Neutrophil (primary cell): ENCODE data around the gene PPL.

ENCODE experiments used
- H3K27ac ChIP-seq: fragments of 200-600 bp; sonication (generic); 2 replicates; pipeline ENCODE4 v1.5.1; 2016; ENCODE audit warnings: mild to moderate bottlenecking, moderate library complexity
- H3K27me3 ChIP-seq: fragments of 200-600 bp; sonication (generic); 2 replicates; pipeline ENCODE4 v1.6.0; 2016; ENCODE audit warnings: mild to moderate bottlenecking
- H3K36me3 ChIP-seq: fragments of 200-600 bp; sonication (generic); 2 replicates; pipeline ENCODE4 v1.5.1; 2017
- H3K4me1 ChIP-seq, 2 experiments: fragments of 200-600 bp in 1 of 2; sonication (generic) in 1 of 2; 1 replicate in 1 of 2; 2 replicates in 1 of 2; pipeline versions ENCODE4 v1.5.1 to v1.6.1; 2013 to 2016; ENCODE audit warnings: low read depth in 1 of 2, low read length in 1 of 2, mild to moderate bottlenecking in 1 of 2, moderate library complexity in 1 of 2; ENCODE audit not compliant: control insufficient read depth in 1 of 2, insufficient read depth in 1 of 2
- H3K4me3 ChIP-seq, 2 experiments: fragments of 200-600 bp in 1 of 2; sonication (generic) in 1 of 2; 1 replicate in 1 of 2; 2 replicates in 1 of 2; pipeline ENCODE4 v1.5.1; 2013 to 2016; ENCODE audit warnings: low read depth in 1 of 2, low read length in 1 of 2, mild to moderate bottlenecking in 1 of 2, moderate library complexity in 1 of 2
- H3K9me3 ChIP-seq: fragments of 200-600 bp; sonication (generic); 2 replicates; pipeline ENCODE4 v1.5.1; 2016
- CTCF ChIP-seq: fragments of 200-600 bp; sonication (generic); IDR thresholded peaks from 2 replicates; pipeline ENCODE4 v1.5.1; 2016; ENCODE audit warnings: antibody characterized with exemption

Gene PPL

GRCh38 chr16:4936991-4937781 is at the start of gene PPL:
Gene PPL, minus strand, starts transcription at chr16:4937148. Its CDS starts 103 bp downstream, at chr16:4937045.
- H3K4me1 ChIP-seq, result peaks cover 15 to 16% of the 10 kb centered on the region in 2 experiments
- peaks cover 92% of the 10 kb centered on the region for H3K27me3 ChIP-seq
- H3K4me3 ChIP-seq, result peak within 1 kb of the TSS; percentile 57 to 66
- H3K9me3 ChIP-seq, result no peaks in the 10 kb centered on the region
- TF ChIP-seq CTCF, result no peak
- H3K27ac ChIP-seq, result no peak within 1 kb of the TSS
- no peaks in the 10 kb centered on the region for H3K36me3 ChIP-seq

- H3K4me3 ChIP-seq, result no peak overlapping the region
- no peaks in the 10 kb centered on the region for H3K4me1 ChIP-seq
- H3K27ac ChIP-seq, result no peak overlapping the region
- no peaks in the 10 kb centered on the region for H3K9me3 ChIP-seq
- peaks cover 85% of the 10 kb centered on the region for H3K27me3 ChIP-seq
- no peak for TF ChIP-seq CTCF
- no peaks in the 10 kb centered on the region for H3K36me3 ChIP-seq
Observed at GRCh38 chr16:4984174-4984990, 47.4 kb upstream of the PPL start.

- no peak overlapping the region for H3K27ac ChIP-seq
- no peaks in the 10 kb centered on the region for H3K9me3 ChIP-seq
- H3K4me1 ChIP-seq, result no peaks in the 10 kb centered on the region
- H3K4me3 ChIP-seq, result no peak overlapping the region
- peaks cover 70% of the 10 kb centered on the region for H3K27me3 ChIP-seq
- TF ChIP-seq CTCF, result no peak
- no peaks in the 10 kb centered on the region for H3K36me3 ChIP-seq
Observed at GRCh38 chr16:4982056-4982867, 45.3 kb upstream of the PPL start.

GRCh38 chr16:4981473-4981872 is 44.5 kb upstream of the PPL start:
- Histone ChIP-seq H3K27me3 (peaks cover 62% of the 10 kb centered on the region), H3K4me1 (no peaks in the 10 kb centered on the region), H3K27ac (no peak overlapping the region), H3K9me3 (no peaks in the 10 kb centered on the region), H3K36me3 (no peaks in the 10 kb centered on the region), H3K4me3 (no peak overlapping the region)
- TF ChIP-seq CTCF, result no peak

- H3K36me3 ChIP-seq, result no peaks in the 10 kb centered on the region
- H3K27ac ChIP-seq, result no peak overlapping the region
- H3K27me3 ChIP-seq, result peaks cover 54% of the 10 kb centered on the region
- no peaks in the 10 kb centered on the region for H3K4me1 ChIP-seq
- no peak for TF ChIP-seq CTCF
- no peaks in the 10 kb centered on the region for H3K9me3 ChIP-seq
- H3K4me3 ChIP-seq, result no peak overlapping the region
Observed at GRCh38 chr16:4980691-4981090, 43.7 kb upstream of the PPL start.
